ENCODE data around the gene ADAMTS14.
A peak's percentile ranks its signal among the peaks of the same experiment; 100 is the strongest.
"Not testable (repeated sequence)": the region's sequence is repeated elsewhere in the genome, so short reads cannot be mapped to it uniquely, and the experiment has no call there.

The ADAMTS14 gene

GRCh38 chr10:70656489-70656888 lies 15.8 kb upstream of the ADAMTS14 start:
- DNase-seq, result peak; percentile 79

DNA sequence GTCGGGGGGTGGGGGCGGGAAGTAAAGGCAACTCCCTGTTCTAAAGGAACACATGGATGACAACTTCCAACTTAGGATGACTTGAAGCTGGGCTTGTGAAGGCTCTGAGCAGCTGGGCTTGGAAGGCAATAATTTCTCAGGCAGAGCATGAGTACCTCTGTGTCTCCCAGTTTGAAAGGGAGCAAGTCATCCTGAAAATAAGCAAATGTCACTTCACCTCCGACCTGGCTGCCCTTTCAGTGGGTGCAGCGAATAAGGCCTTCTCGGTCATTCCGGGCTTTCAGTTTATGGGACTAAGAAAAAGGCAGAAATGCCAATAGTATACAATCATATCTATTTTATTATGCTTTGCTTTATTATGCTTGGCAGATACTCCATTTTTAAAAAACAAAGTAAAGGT lies 15.3 kb upstream of the ADAMTS14 start:
- DNase-seq, result no peak

GRCh38 chr10:70658582-70659136 lies 13.6 kb upstream of the ADAMTS14 start:
- no peak for DNase-seq

- no peak for DNase-seq
Observed at GRCh38 chr10:70659306-70659705, 13.0 kb upstream of the ADAMTS14 start.

DNA sequence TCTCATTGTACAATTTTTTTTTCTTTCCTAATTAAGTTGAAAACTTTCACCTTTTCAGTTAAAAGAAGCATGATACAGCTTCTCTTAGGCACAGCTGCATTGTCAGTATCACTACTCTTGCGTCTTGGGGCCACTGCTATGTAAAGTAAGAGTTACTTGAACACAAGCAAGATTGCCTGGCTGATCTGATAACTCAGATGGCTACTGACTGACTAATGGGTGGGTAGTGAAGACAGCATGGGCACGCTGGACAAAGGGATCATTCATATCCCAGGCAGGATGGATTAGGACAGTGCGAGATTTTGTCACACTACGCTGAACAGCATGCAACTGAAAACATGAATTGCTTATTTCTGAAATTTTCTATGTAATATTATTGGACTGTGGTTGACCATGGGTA lies 11.6 kb upstream of the ADAMTS14 start:
- DNase-seq, result peak; percentile 15

GRCh38 chr10:70661623-70662361 lies 10.5 kb upstream of the ADAMTS14 start:
- DNase-seq, result peak; percentile 17

DNA sequence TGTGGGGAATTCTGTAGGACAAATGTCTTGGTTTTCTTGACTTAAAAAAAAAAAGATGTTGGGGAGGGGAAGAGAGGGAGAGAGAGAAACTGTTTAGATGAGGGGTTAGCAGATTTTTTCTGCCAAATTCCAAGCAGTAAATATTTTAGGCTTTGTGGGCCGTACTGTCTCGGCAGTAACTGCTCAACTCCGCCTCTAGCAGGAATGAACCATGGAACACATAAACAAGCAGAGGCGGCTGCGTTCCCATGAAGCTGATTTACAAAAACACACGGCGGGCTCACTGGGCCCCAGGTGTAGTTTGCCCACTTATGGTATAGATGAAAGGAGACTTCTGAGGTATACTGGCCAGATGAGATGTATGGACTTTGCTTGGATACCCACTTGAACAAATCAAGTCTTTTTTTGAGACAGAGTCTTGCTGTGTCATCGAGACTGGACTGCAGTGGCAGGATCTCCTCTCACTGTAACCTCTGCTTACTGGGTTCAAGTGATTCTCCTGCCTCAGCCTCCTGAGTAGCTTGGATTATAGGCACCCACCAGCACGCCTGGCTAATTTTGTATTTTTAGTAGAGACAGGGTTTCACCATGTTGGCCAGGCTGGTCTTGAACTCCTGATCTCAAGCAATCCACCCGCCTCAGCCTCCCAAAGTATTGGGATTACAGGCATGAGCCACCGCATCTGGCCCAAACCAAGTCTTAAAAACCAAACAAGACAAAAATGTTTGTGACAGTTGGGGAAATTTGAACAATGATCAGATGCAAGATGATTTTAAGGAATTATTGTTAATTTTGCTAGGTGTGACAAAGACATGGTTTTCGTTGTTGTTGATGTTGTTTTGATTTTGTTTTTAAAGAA lies 9.7 kb upstream of the ADAMTS14 start:
- DNase-seq, result peak; percentile 29

GRCh38 chr10:70663458-70664409 lies 8.6 kb upstream of the ADAMTS14 start:
- peak; percentile 8 for DNase-seq

DNA sequence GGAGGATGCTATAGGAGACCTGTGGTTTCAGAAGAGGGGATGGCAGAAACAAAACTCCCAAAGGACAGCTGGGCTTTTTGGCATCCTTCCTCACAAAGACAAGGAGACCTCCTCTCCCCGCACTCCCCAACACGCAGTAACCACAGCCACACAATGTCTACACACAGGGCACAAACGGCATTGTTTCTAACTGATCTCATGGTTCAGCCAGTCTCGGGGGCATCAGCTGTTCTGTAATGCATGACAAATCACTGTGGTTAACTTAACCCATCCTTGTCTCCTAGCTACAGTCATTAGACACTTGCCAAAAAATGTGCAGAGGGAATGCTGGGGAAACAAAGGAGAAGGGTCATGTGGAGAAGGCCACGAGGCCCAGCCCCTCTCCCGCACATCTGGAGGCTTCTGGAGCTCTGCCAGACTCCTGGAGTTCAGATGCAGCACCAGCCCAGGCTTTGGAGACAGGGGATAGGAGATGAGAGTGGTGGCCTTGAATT lies 7.6 kb upstream of the ADAMTS14 start:
- DNase-seq, result peak; percentile 40

- DNase-seq, result no peak
Observed at GRCh38 chr10:70666960-70667798, 5.1 kb upstream of the ADAMTS14 start.

DNA sequence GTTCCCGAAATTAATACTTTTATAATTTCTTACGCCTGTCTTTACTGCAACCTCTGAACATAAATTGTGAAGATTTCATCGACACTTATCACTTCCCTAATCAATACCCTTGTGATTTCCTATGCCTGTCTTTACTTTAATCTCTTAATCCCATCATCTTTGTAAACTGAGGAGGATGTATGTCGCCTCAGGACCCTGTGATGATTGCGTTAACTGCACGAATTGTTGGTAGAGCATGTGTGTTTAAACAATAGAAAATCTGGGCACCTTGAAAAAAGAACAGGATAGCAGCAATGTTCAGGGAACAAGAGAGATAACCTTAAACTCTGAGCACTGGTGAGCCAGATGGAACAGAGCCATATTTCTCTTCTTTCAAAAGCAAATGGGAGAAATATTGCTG lies 4.5 kb upstream of the ADAMTS14 start:
- DNase-seq, result not testable (repeated sequence)

GRCh38 chr10:70668454-70668970 lies 3.8 kb upstream of the ADAMTS14 start:
- DNase-seq, result no peak

DNA sequence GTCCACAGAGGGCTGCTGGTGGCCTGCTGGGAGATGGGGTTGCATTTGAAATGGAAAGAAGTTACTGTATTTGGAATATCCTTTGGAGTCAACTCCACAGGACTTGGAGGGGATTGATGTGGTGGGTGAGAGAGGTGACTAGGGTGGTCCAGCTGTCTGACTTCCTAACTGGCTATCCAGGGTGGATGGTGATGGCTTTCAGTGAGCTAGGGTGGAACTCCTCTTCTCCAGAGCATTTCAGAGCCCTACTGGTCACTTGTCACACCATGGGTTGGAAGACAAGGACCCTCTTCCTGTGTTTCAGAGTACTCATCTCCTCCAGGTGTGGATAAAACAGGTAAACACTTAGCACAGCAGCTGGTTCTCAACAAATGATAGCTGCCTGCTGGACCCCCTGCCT lies 3.3 kb upstream of the ADAMTS14 start:
- no peak for DNase-seq

DNA sequence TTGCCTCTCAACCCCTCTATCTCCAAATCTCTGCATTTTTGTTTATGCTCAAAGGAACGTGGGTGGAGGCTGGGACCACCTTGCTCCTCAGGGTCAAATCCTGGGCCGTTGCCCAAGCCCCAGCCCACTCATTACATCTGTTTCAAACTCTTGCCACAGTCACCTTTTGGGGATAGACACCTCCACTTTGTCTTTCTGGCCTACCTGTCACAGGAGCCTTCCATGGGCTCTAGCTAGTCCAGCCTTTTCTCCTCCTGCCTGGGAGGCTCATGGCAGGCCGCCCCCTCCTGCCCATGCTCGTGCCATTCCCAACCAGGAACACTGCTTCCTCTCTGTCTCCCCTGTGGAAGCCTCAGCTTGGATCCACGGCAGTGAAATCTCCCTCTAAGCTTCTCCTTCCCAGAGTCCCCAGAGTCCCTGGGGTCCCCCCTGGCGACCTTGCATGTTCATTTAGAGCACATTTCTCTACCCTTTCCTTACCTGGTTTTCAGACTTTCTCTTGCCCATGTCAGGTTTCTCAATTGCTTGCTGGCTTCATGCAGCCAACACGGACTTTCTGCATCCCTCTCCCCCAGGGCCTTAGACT lies 2.5 kb upstream of the ADAMTS14 start:
- DNase-seq, result no peak

DNA sequence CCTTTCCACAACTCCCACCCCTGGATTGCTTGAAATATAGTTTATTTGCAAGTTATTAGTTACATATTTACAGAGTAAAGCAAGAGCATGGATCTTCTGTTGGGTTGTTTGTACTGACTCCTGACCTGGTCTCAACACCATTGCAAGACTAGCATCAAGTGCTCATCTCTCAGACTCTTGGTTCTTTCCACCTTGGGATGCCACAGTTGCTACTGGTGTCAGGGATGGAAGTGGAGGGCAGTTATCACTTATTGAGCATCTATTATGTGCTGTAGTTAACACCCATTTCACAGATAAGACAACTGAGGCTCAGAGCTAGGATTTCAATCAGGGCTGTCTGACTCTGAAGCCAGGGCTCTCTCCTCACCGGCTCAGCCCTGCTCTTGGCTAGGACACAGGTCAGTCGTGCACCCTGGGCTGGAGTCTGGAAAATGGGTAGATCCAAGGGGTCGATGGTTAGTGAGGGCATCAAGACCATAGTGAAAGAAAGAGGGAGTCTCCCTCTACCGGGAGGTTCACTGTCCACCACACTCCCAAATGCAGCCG lies 614 bp upstream of the ADAMTS14 start:
- no peak for DNase-seq

GRCh38 chr10:70673043-70673928 lies 980 bp downstream of the ADAMTS14 start:
- DNase-seq, result no peak

GRCh38 chr10:70673929-70674559 lies 1.7 kb downstream of the ADAMTS14 start:
- DNase-seq, result no peak

GRCh38 chr10:70674560-70675495 lies 2.5 kb downstream of the ADAMTS14 start:
- DNase-seq, result no peak

All from activated CD8-positive, alpha-beta memory T cell treated with anti-CD3 and anti-CD28 coated beads, Interleukin-2, amount 50 U/mL, for 48 hours (primary cell).